HG02571 (cell line): ENCODE results near the gene FUT2.

Experiments
- ATAC-seq: cut with Tn5 transposase; IDR thresholded peaks from one replicate; pipeline ENCODE4 v1.9.1; 2021; ENCODE audit warnings: mild to moderate bottlenecking, moderate library complexity; ENCODE audit not compliant: unreplicated experiment

FUT2 gene

GRCh38 chr19:48749571-48750198 lies 53.9 kb downstream of the FUT2 start:
- no peak for ATAC-seq

GRCh38 chr19:48750351-48750750 lies 54.6 kb downstream of the FUT2 start:
- no peak for ATAC-seq

- no peak for ATAC-seq
Observed at GRCh38 chr19:48750771-48751504, 55.2 kb downstream of the FUT2 start.

GRCh38 chr19:48751845-48752495 lies 56.2 kb downstream of the FUT2 start:
- no peak for ATAC-seq

GRCh38 chr19:48752496-48753365 lies 57.0 kb downstream of the FUT2 start, which contains the start of gene FUT1:
TSS of gene FUT1 (minus strand) at chr19:48752641. CDS start at chr19:48751281, 1,360 bp downstream.
- no peak for ATAC-seq

GRCh38 chr19:48755084-48755641 lies 59.4 kb downstream of the FUT2 start, which contains the start of gene FGF21:
TSS of gene FGF21 (plus strand) at chr19:48755524. CDS start at chr19:48756237, 713 bp downstream.
- no peak for ATAC-seq
